Naive thymus-derived CD4-positive, alpha-beta T cell (primary cell): ENCODE measurements around the gene DUSP22. TPM values are rescaled to one million over a fixed set of nuclear protein-coding genes. Genes with fewer than 3 reads are reported as not detected.

Source experiments
- polyA plus RNA-seq, 2 donors: library from polyadenylated mRNA; unstranded; fragments of 300-500 nt; fragmentation: Illumina TruSeq; gene quantifications; one replicate each; pipeline ENCODE4 v1.2.3, GENCODE V29; 2021
- total RNA-seq, 6 experiments: library from RNA in 5 of 6; stranded (reverse) in 5 of 6; gene quantifications; 1 replicate in 5 of 6; 2 replicates in 1 of 6; pipeline ENCODE4 v1.2.3 and lab custom pipeline; 2021 to 2026

DUSP22 gene
- total and polyA plus RNA-seq, 7 experiments from 2014 or later, result 24.8 to 57.2 (median 36.6) TPM

Other genes with a start within 250 kb of the DUSP22 start
- 100 to 1,000 TPM in 1 of 5 experiments, 10 to 100 TPM in 4; 11.8 to 175 (median 27.1) TPM for gene IRF4, start 99.3 kb downstream of the DUSP22 start, total RNA-seq
- gene IRF4, start 99.3 kb downstream of the DUSP22 start, polyA plus RNA-seq, result 1 to 10 TPM; 3.2 to 8.2 TPM